Endometrial microvascular endothelial cells (primary cell): ENCODE data around the gene TBC1D28. TPM values are rescaled to one million over a fixed set of nuclear protein-coding genes. Genes with fewer than 3 reads are reported as not detected.
"Not testable (repeated sequence)": the region's sequence is repeated elsewhere in the genome, so short reads cannot be mapped to it uniquely, and the experiment has no call there.

Experiments used
- in situ Hi-C: cut with HindIII; loops from 2 replicates; pipeline ENCODE4 v1.10.0; 2017; ENCODE audit warnings: low sequenced_read_pairs, low pct_unique_long_range_greater_than_20kb; ENCODE audit errors: inconsistent ontology term
- total RNA-seq: library from RNA; depleted of rRNA; stranded (reverse); fragments of >200 nt; gene quantifications from one replicate; pipeline ENCODE4 v1.2.3, GENCODE V29; 2015; ENCODE audit errors: inconsistent ontology term

TBC1D28 gene
- total RNA-seq, 1 donor from 2014 or later = not detected

- in situ Hi-C loops = not testable (repeated sequence)
Measured at GRCh38 chr17:18625509-18626104, 18.6 kb downstream of the TBC1D28 start.

DNA sequence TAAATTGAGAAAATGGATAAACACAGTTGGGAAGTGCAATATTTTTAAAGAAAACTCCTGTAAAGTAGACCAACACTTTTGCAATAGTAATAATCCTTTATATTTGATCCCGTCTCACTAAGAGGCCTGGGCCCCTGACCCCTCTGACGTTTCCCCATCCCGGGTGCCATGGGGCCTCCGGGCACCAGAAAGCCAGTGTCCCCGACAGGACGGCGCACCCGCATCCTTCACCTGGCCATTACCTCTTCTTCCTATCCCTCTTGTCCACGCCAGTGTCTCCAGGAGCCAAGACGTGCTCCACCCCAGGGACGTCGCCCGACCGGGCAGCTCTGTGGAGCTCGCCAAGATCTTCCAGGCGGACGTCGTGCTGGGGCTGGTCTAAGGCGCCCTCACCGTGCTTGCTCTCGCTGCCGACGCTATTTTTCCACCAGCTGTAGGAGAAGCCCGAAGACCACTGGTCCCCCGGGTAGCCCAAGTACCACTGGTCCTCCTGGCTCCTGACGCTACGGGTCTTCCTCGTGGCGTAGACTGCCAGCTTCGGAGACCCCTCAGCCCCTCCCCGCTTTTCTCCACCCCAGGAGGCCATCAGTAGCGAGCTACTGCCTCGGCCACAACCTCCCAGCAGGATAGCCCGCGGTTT, 19.2 kb downstream of the TBC1D28 start:
- in situ Hi-C loops = not testable (repeated sequence)

DNA sequence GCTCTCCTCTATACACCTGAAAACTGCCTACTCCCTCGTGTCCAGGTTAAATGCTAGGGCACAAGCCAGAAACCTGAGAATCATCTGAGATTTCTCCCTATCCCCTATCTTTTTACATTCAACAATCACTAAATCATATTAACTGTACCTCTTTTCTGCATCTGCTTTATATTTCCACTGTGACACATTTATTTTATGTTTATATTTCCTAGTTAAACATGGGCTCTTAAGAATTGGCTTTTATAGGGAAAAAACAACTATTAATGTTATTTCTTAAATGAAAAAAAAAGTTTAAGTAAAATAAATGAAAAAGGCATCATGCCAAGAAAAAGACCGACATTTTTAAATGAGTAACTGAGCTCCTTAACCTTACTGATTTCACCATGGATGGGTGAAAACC, 26.6 kb downstream of the TBC1D28 start:
- in situ Hi-C loops = not testable (repeated sequence)

- in situ Hi-C loops = not testable (repeated sequence)
Measured at GRCh38 chr17:18613016-18613415, 31.2 kb downstream of the TBC1D28 start.

- in situ Hi-C loops = not testable (repeated sequence)
Measured at GRCh38 chr17:18593138-18593537, 51.1 kb downstream of the TBC1D28 start.

Other genes with a start within 250 kb of the TBC1D28 start
- not detected for gene LGALS9C, start 167.6 kb downstream of the TBC1D28 start, total RNA-seq
- gene FOXO3B, start 37.9 kb upstream of the TBC1D28 start, total RNA-seq = 2.3 TPM
- not detected for gene FBXW10, start 99.7 kb upstream of the TBC1D28 start, total RNA-seq
- gene TVP23B, start 136.8 kb upstream of the TBC1D28 start, total RNA-seq = 47.5 TPM
- 33.0 TPM for gene PRPSAP2, start 213.7 kb upstream of the TBC1D28 start, total RNA-seq